Measurements from ENCODE around the gene CCDC157.

DNA sequence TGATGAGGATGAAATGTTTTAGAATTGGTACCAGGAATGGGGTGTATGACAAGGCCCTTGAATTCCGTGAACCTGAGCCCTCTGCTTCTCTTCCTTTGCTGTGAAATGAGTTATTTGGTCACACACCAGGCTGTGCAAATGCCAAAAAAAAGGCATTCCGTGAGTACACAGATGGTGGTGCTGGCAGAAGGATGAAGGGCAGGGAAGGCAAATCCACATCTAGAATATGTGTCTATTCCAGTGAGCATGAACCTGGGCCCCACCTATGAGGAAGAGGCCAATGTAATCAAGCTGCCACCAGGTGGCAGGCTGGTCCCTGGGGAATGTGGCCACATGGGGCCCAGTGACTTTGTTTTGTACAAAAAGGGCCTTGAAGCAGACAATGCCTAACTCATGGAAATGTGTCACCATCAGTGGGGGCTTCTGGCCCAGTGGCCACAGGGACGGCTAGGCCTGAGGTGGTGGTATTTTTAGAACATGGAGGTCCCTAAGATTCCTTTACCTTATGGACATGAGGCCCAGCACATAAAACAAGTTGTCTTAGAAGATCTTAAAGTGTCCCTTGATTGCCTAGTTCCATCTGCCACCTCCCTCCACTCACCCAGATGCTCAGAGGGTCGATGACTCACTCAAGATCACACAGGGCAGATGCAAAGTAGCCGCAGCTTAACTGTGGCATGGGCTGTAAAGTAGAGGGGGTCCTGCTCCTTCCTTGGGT is 34.3 kb downstream of the CCDC157 start:
- TF ChIP-seq, protein P1, sequence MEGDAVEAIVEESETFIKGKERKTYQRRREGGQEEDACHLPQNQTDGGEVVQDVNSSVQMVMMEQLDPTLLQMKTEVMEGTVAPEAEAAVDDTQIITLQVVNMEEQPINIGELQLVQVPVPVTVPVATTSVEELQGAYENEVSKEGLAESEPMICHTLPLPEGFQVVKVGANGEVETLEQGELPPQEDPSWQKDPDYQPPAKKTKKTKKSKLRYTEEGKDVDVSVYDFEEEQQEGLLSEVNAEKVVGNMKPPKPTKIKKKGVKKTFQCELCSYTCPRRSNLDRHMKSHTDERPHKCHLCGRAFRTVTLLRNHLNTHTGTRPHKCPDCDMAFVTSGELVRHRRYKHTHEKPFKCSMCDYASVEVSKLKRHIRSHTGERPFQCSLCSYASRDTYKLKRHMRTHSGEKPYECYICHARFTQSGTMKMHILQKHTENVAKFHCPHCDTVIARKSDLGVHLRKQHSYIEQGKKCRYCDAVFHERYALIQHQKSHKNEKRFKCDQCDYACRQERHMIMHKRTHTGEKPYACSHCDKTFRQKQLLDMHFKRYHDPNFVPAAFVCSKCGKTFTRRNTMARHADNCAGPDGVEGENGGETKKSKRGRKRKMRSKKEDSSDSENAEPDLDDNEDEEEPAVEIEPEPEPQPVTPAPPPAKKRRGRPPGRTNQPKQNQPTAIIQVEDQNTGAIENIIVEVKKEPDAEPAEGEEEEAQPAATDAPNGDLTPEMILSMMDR (IDR thresholded peaks at IDR 0.05) = peak; percentile 56 to 69 (median 67)
- no peak for TF ChIP-seq EP300 (IDR thresholded peaks at IDR 0.05)
- TF ChIP-seq POLR2A (IDR thresholded peaks at IDR 0.05) = no peak
